Activated naive CD4-positive, alpha-beta T cell treated with Interleukin-2 at 50 U/mL for 16 hours (primary cell): ENCODE results near the gene LASP1NB.
"Not testable (repeated sequence)": the region's sequence is repeated elsewhere in the genome, so short reads cannot be mapped to it uniquely, and the experiment has no call there.

Experiments
- DNase-seq: peaks from one replicate; pipeline ENCODE4 v3.0.0-alpha.2; 2020

Gene LASP1NB

GRCh38 chr17:38970128-38970527, 44.7 kb downstream of the LASP1NB start:
- no peak for DNase-seq

GRCh38 chr17:38970804-38971203, 45.4 kb downstream of the LASP1NB start:
- no peak for DNase-seq

GRCh38 chr17:38976187-38976551, 50.8 kb downstream of the LASP1NB start:
- DNase-seq: not testable (repeated sequence)

GRCh38 chr17:38978180-38978579, 52.8 kb downstream of the LASP1NB start:
- DNase-seq: no peak
